Measurements from ENCODE around the gene ACTN2.

Gene ACTN2

GRCh38 chr1:236691348-236691747 lies 5.0 kb downstream of the ACTN2 start:
- no peak for DNase-seq (ENCODE audit: low spot score)

- DNase-seq (ENCODE audit: low spot score), result no peak
Observed at GRCh38 chr1:236692128-236692527, 5.8 kb downstream of the ACTN2 start.

DNA sequence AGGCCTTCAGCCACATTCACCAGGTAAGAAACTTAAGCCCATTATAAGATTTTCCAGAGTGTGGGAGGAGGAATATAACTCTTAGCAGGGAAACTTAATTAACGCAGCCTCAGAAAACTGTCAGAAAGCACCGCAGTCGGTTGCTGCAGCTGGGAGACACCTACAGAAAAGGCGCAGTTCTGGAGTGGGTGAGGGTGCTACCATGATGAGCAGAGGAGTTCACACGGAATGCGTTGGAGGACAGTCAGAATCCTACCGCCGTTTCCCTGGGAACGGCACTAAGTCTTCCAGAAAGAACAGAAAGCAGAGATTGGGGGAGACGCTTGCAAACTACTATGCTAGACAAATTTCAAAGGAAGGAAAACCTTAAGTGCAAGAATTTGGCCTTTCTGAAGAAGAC lies 6.4 kb downstream of the ACTN2 start:
- DNase-seq (ENCODE audit: low spot score), result no peak

DNA sequence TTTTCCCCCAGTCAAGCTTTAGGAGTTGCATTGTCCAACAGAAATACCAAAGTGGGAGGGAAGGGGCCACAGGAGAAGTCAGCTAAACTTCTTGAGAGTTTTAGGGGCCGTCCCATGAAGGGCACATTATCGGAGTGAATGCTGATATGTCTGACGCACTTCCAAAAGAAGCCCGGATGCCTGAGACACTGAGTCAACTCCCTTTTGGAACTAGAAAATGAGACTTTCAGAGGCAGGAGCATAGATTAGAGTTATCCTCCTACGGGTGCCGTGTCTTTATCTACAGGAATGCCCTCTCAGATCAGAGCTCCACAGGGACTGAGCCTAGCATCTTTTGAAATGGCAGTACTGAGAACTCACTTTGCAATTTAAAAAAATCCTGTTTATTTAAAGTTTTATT lies 13.1 kb downstream of the ACTN2 start:
- DNase-seq (ENCODE audit: low spot score), result no peak

- no peak for DNase-seq (ENCODE audit: low spot score)
Observed at GRCh38 chr1:236700903-236701302, 14.6 kb downstream of the ACTN2 start.

DNA sequence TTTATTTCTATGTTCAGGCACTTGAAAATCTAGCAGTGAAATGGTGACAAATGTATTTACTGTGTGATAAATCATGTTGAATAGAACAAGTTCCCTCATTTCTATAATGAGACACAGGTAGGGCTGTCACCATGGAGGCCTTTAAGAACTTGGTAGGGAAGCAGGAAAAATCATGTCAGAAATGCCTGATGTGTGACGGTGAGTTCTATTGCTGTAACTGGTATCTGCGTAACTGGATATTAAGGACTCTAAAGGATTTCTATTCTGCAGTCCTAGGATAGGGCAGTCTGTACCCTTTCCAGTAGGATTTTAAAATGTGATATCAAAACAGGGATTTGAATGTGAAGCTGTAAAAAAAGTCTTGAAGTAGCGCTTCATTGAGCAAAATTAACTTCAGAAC lies 15.5 kb downstream of the ACTN2 start:
- no peak for DNase-seq (ENCODE audit: low spot score)

GRCh38 chr1:236702791-236703394 lies 16.6 kb downstream of the ACTN2 start:
- DNase-seq (ENCODE audit: low spot score), result no peak

DNA sequence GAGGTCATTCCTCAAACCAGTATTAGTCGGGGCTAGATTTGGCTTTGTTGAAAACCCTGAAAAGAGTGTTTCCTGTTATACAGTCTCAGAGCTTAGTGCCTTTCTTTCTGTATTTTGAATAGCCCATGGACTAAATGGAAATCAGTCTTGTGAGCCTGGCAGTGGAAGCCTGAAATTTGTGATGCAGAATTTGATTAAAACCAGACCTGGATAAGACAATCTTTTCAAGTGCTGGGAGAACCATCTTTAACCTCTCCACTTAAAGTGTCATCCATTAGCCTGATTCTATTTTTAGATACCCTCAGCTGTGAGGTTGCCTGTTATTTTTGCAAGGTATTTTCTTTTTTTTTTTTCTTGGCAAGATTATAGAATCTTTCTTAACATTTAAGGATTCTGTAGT lies 19.5 kb downstream of the ACTN2 start:
- no peak for DNase-seq (ENCODE audit: low spot score)

DNA sequence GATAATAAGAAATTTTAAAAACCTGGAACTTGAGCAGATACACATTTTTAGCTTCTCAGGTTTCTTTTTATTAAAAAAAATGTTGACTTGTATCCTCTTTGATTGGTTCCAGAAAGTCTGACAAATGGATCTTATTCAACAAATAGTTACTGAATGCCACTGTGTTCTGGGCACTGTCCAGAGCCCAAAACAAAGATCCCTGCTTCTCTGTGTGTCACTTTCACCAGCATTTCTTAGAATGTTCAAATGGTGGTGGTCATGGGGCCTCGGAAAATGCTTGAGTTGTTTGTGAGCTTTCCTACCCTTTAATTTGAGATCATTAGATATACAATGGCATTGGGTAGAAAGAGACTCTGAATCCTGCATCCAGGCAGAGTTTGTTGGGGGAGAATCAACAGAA lies 19.9 kb downstream of the ACTN2 start:
- DNase-seq (ENCODE audit: low spot score), result no peak

- DNase-seq (ENCODE audit: low spot score), result no peak
Observed at GRCh38 chr1:236710328-236710892, 24.1 kb downstream of the ACTN2 start.

- no peak for DNase-seq (ENCODE audit: low spot score)
Observed at GRCh38 chr1:236716160-236716559, 29.9 kb downstream of the ACTN2 start.

- no peak for DNase-seq (ENCODE audit: low spot score)
Observed at GRCh38 chr1:236717811-236718210, 31.5 kb downstream of the ACTN2 start.

- DNase-seq (ENCODE audit: low spot score), result no peak
Observed at GRCh38 chr1:236718328-236718727, 32.0 kb downstream of the ACTN2 start.

GRCh38 chr1:236720206-236720605 lies 33.9 kb downstream of the ACTN2 start:
- no peak for DNase-seq (ENCODE audit: low spot score)

DNA sequence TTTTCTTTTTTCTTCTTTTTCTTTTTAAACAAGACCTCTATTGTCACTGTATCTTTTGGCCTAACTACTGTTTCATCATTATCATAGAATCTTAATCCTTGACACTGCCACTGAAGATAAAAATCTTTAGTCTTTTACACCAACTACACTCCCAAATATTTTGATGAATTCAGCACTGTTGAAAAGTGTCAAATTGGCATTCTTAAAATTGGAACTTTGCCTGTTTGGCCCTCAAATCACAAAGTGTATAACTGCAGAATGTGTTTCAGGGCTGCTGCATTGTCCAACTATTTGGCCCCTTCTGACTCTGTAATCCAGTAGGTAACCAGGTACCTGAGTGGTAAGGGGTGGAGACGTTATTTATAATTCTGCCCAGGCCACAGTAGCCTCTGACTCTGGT lies 34.3 kb downstream of the ACTN2 start:
- no peak for DNase-seq (ENCODE audit: low spot score)

DNA sequence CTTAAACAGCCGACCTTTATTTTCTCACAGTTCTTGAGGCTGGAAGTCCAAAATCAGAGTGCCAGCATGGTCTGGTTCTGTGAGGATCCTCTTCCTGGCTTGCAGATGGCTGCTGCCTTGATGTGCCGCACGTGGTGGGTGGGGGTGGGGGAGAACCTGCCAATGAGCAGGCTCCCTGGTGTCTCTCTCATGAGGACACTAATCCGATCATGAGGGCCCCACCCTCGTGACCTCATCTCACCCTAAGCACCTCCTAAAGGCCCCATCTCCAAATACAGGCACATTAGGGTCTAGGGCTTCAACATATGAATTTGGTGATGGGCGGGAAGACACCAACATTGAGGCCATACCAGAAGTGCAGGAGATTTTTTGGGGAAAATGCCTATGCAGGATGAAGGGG lies 37.8 kb downstream of the ACTN2 start:
- DNase-seq (ENCODE audit: low spot score), result no peak

- no peak for DNase-seq (ENCODE audit: low spot score)
Observed at GRCh38 chr1:236724506-236724905, 38.2 kb downstream of the ACTN2 start.

DNA sequence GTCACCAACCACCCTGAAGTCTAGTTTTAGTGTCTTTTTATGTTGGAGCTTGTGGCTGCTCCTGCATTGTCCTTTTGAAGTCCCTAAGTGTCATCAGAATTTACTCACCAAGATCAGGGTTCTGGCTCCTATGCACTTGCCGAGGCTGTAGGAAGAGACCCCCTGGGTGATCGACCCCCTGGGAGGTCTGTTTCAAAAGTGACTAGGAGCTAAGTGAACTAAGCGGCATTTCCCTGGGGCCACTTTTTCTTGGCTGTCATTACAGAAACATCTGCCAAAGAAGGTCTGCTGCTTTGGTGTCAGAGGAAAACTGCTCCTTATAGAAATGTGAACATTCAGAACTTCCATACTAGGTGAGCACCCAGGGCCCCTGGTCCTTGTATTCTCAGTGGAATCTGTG lies 39.4 kb downstream of the ACTN2 start:
- no peak for DNase-seq (ENCODE audit: low spot score)

DNA sequence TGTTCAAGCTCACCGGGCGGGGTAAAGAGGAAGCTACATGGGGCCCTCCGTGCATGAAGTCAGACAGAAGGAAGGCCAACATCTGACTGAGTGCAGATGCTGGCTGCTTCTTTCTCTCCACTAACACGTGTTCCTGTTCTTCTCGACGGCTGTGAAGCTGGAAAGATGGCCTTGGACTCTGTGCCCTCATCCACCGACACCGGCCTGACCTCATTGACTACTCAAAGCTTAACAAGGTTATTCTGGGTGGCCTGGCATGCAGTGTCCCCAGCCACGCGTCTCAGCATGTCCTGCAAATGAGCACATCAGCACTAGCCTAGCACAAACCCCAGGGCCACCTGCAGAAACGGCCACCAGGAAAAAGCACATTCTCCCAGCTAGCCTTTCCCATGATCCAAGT lies 41.2 kb downstream of the ACTN2 start:
- DNase-seq (ENCODE audit: low spot score), result no peak

DNA sequence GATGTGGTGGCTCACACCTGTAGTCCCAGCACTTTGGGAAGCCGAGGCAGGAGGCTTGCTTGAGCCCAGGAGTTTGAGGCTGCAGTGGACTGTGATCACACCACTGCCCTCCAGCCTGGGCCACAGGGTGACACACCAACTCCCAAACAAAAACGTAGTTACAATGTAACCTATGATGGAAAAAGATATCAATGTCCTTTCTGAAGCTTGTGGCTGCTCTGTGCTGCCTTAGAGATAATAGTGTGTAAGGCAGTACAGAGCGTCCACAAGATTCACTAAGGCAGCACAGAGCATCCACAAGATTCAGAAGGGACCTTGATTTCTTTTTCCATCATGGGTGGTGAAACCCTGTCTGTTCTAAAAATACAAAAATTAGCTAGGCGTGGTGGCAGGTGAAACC lies 42.5 kb downstream of the ACTN2 start:
- no peak for DNase-seq (ENCODE audit: low spot score)

GRCh38 chr1:236733653-236734052 lies 47.4 kb downstream of the ACTN2 start:
- DNase-seq (ENCODE audit: low spot score), result no peak

DNA sequence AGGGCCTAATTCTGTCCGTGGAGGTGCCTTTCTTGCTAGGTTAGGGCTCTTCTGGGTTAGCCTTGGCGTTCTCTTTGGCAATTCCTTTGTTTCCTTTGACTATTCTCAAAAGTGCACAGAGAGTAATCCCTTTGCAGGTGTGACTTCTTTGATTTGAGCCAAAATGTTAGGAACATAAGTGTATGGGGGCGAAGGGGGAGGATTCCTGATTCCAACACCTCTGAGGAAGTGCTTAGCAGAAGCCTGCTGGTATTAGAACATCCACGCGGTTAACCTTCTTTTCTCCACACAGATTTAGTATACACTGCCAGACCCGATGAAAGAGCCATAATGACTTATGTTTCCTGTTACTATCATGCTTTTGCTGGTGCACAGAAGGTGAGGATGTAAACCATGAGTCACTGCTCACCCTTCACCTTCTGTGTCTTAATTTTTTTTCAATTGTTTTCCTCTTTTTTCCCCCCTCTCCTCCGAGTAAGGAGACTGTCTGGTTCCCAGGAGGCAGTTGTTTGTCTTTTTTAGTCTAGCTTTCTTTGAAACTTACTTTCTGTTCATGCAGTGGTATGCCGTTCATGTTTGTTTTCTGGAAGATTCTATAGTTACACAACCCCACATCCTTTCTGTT lies 48.0 kb downstream of the ACTN2 start:
- DNase-seq (ENCODE audit: low spot score), result peak; percentile 6

DNA sequence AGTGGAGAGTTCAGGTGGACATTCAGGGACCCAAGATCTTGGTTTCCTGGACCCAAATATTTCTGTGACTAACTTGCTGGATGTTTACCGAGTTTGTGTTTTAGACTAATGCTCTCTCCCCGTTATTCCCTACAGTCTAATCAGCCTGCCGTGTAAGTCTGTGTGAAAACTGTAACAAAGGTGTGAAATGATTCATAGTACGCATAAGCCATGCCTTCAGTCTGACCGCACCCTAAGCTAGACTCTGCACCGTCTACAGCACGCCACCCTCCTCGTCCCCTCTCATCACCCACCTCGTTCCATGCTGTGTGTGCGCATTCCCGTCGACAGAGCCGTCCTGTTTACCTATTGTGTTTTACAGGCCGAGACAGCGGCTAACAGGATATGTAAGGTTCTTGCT lies 50.5 kb downstream of the ACTN2 start:
- DNase-seq (ENCODE audit: low spot score), result no peak

- DNase-seq (ENCODE audit: low spot score), result no peak
Observed at GRCh38 chr1:236741753-236742152, 55.5 kb downstream of the ACTN2 start.
